ENCODE results near the gene ENHO. TPM values are rescaled to one million over a fixed set of nuclear protein-coding genes. Genes with fewer than 3 reads are reported as not detected.

The ENHO gene
- total and polyA plus RNA-seq, 2 donors from 2014 or later, result 0.22 to 2.7 TPM

GRCh38 chr9:34554211-34555001 is 31.6 kb upstream of the ENHO start:
- DNase-seq (peak in 4 of 5 donors; percentile 35 to 70 (median 50)), FAIRE-seq (no peak)
- intact Hi-C loops (cut with DNase I), result no loop called here
- Histone ChIP-seq H3K9ac (ENCODE audit: low read length in 3 of 3) (no peak overlapping the region), H3K27me3 (ENCODE audit: control insufficient read depth, insufficient read depth, low read length) (no peaks in the 10 kb centered on the region), H3K4me3 (ENCODE audit: low read length in 3 of 3) (no peak overlapping the region), H3K9me3 (ENCODE audit: control insufficient read depth in 2 of 3, insufficient read depth in 1 of 3, low read length in 3 of 3) (no peaks in the 10 kb centered on the region), H3K4me1 (ENCODE audit: control insufficient read depth in 2 of 3, insufficient read depth in 2 of 3, low read depth in 1 of 3, low read length in 3 of 3) (peaks cover 3 to 12% (median 10%) of the 10 kb centered on the region in 3 donors), H3K36me3 (ENCODE audit: control insufficient read depth in 2 of 3, insufficient read depth in 3 of 3, low read length in 3 of 3) (no peaks in the 10 kb centered on the region), H3K27ac (ENCODE audit: low read depth in 2 of 2, low read length in 2 of 2) (no peak overlapping the region)
- TF ChIP-seq CTCF (IDR thresholded peaks at IDR 0.05; ENCODE audit: borderline replicate concordance, extremely low read depth, insufficient read depth), result no peak

- Histone ChIP-seq H3K36me3 (ENCODE audit: control insufficient read depth in 2 of 3, insufficient read depth in 3 of 3, low read length in 3 of 3) (no peaks in the 10 kb centered on the region), H3K27me3 (ENCODE audit: control insufficient read depth, insufficient read depth, low read length) (no peaks in the 10 kb centered on the region), H3K4me1 (ENCODE audit: control insufficient read depth in 2 of 3, insufficient read depth in 2 of 3, low read depth in 1 of 3, low read length in 3 of 3) (peaks cover 3 to 10% (median 7%) of the 10 kb centered on the region in 3 donors), H3K27ac (ENCODE audit: low read depth in 2 of 2, low read length in 2 of 2) (no peak overlapping the region), H3K4me3 (ENCODE audit: low read length in 3 of 3) (no peak overlapping the region), H3K9me3 (ENCODE audit: control insufficient read depth in 2 of 3, insufficient read depth in 1 of 3, low read length in 3 of 3) (no peaks in the 10 kb centered on the region), H3K9ac (ENCODE audit: low read length in 3 of 3) (no peak overlapping the region)
- DNase-seq (peak in 3 of 5 donors; percentile 30 to 65 (median 61)), FAIRE-seq (no peak)
- intact Hi-C loops (cut with DNase I), result no loop called here
- no peak for TF ChIP-seq CTCF (IDR thresholded peaks at IDR 0.05; ENCODE audit: borderline replicate concordance, extremely low read depth, insufficient read depth)
Observed at GRCh38 chr9:34553511-34554021, 30.8 kb upstream of the ENHO start.

GRCh38 chr9:34552986-34553385 is 30.2 kb upstream of the ENHO start:
- no peak overlapping the region for H3K4me3 ChIP-seq (ENCODE audit: low read length in 3 of 3)
- no peaks in the 10 kb centered on the region for H3K9me3 ChIP-seq (ENCODE audit: control insufficient read depth in 2 of 3, insufficient read depth in 1 of 3, low read length in 3 of 3)
- no peaks in the 10 kb centered on the region for H3K36me3 ChIP-seq (ENCODE audit: control insufficient read depth in 2 of 3, insufficient read depth in 3 of 3, low read length in 3 of 3)
- no peak for TF ChIP-seq CTCF (IDR thresholded peaks at IDR 0.05; ENCODE audit: borderline replicate concordance, extremely low read depth, insufficient read depth)
- DNase-seq (no peak), FAIRE-seq (no peak)
- no peak overlapping the region for H3K9ac ChIP-seq (ENCODE audit: low read length in 3 of 3)
- no peaks in the 10 kb centered on the region for H3K27me3 ChIP-seq (ENCODE audit: control insufficient read depth, insufficient read depth, low read length)
- intact Hi-C loops (cut with DNase I), result no loop called here
- no peak overlapping the region for H3K27ac ChIP-seq (ENCODE audit: low read depth in 2 of 2, low read length in 2 of 2)
- H3K4me1 ChIP-seq (ENCODE audit: control insufficient read depth in 2 of 3, insufficient read depth in 2 of 3, low read depth in 1 of 3, low read length in 3 of 3), result peaks cover 3 to 10% (median 7%) of the 10 kb centered on the region in 3 donors
